Endodermal cell (in vitro differentiated cells): ENCODE data around the gene TULP4. TPM values are rescaled to one million over a fixed set of nuclear protein-coding genes. Genes with fewer than 3 reads are reported as not detected.
"Not testable (repeated sequence)": the region's sequence is repeated elsewhere in the genome, so short reads cannot be mapped to it uniquely, and the experiment has no call there.

ENCODE experiments used
- DNase-seq: peaks from one replicate; pipeline ENCODE4 v3.0.0-alpha.2; 2017
- H3K27ac ChIP-seq: 2 replicates; pipeline ENCODE4 v1.5.1; 2013; ENCODE audit warnings: mild to moderate bottlenecking, low read depth, low read length, moderate library complexity
- H3K27me3 ChIP-seq: 2 replicates; pipeline ENCODE4 v1.6.1; 2013; ENCODE audit warnings: mild to moderate bottlenecking, low read length, moderate library complexity; ENCODE audit not compliant: insufficient read depth, control insufficient read depth, poor library complexity, severe bottlenecking
- H3K36me3 ChIP-seq: 2 replicates; pipeline ENCODE4 v1.7.0; 2013; ENCODE audit warnings: mild to moderate bottlenecking, low read length, moderate library complexity; ENCODE audit not compliant: control insufficient read depth, insufficient read depth
- H3K4me1 ChIP-seq: one replicate; pipeline ENCODE4 v1.7.0; 2013; ENCODE audit warnings: low read length; ENCODE audit not compliant: control insufficient read depth, insufficient read depth
- H3K4me3 ChIP-seq: 2 replicates; pipeline ENCODE4 v1.5.1; 2013; ENCODE audit warnings: mild to moderate bottlenecking, low read length, moderate library complexity
- H3K9ac ChIP-seq: 2 replicates; pipeline ENCODE4 v1.6.1; 2013; ENCODE audit warnings: mild to moderate bottlenecking, low read length, moderate library complexity; ENCODE audit not compliant: poor library complexity, severe bottlenecking; ENCODE audit errors: extremely low read depth
- H3K9me3 ChIP-seq: 2 replicates; pipeline ENCODE4 v1.6.1; 2013; ENCODE audit warnings: mild to moderate bottlenecking, low read length, moderate library complexity; ENCODE audit not compliant: control insufficient read depth
- H3K27ac Mint-ChIP-seq: 2 replicates; pipeline ENCODE4 v1.8.0; 2020; ENCODE audit warnings: mixed read lengths
- H3K27me3 Mint-ChIP-seq: 2 replicates; pipeline ENCODE4 v1.8.0; 2021; ENCODE audit warnings: mild to moderate bottlenecking, mixed read lengths; ENCODE audit not compliant: insufficient read depth
- H3K36me3 Mint-ChIP-seq: 2 replicates; pipeline ENCODE4 v1.8.0; 2020; ENCODE audit warnings: low read depth, mixed read lengths
- H3K4me1 Mint-ChIP-seq: 2 replicates; pipeline ENCODE4 v1.8.0; 2020; ENCODE audit warnings: mixed read lengths
- H3K4me3 Mint-ChIP-seq: 2 replicates; pipeline ENCODE4 v1.8.0; 2020; ENCODE audit warnings: mild to moderate bottlenecking, moderate library complexity, mixed read lengths
- H3K9me3 Mint-ChIP-seq: 2 replicates; pipeline ENCODE4 v1.8.0; 2020; ENCODE audit warnings: mild to moderate bottlenecking, mixed read lengths
- WGBS, 2 experiments: methylation state at CpG; one replicate each; pipeline versions ENCODE4 v1.1.5 to v1.1.7; 2013; ENCODE audit warnings: missing lambda C conversion rate in 2 of 2, mixed read lengths in 1 of 2; ENCODE audit not compliant: insufficient coverage in 1 of 2, insufficient read length in 1 of 2; 5-methylcytosine and 5-hydroxymethylcytosine counted together
- total RNA-seq, 2 donors: library from RNA; stranded (reverse); fragmentation: NEBNext Ultra II Directional in 1 of 2; extraction: Animal tissue kit (Norgen Biotek cat#: 25700) in 1 of 2; gene quantifications; 2 replicates in 1 of 2; 3 replicates in 1 of 2; pipeline ENCODE4 v1.2.1, GENCODE V29; 2021
- TF ChIP-seq, protein P1 (sequence below): fragments of 200-600 bp; sonication (generic); conservative IDR thresholded peaks from 2 replicates; pipeline ENCODE4 v1.5.0; 2021; ENCODE audit warnings: antibody characterized with exemption, mild to moderate bottlenecking

TULP4 gene
- total RNA-seq, 2 donors from 2014 or later = 102 to 103 TPM

DNA sequence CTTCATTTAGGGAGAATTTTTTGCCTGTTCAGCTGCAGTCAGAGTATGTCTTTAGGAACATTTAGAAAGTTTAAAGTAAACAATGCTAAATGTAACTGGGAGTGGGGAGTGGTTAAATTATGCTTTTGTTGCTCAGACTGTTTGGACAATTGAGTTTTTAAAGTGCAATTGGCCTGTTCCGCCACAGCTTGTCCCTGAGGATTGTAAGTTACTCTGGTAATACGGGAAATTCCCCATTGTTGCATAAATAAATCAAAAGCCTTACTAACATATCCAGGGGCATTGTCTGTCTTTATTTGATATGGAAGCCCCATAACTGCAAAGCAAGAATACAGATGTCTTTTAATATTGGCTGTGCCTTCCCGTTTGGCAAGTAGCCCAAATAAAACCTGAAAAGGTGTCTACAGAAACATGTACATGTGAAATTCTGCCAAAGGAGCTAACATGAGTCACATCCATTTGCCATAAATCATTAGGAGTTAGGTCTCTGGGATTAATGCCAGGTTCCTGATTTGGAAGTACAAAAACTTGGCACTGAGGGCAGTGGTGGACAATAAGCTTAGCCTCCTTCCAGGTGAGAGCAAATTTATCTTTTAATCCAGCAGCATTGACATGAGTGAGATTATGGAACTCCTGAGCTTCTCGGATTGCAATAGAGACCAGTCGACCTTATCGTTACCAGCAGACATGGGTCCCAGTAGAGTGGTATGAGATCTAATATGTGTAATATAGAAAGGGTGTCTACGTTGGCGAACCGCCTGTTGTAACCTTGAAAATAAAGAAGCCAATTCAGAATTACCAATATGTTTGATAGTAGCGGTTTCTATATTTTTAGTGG lies 11.7 kb upstream of the TULP4 start:
- H3K27me3 ChIP-seq = not testable (repeated sequence)

GRCh38 chr6:158301561-158301960 lies 10.7 kb upstream of the TULP4 start:
- Mint-ChIP-seq H3K9me3 (peaks cover 45% of the 10 kb centered on the region), H3K36me3 (peaks cover 74% of the 10 kb centered on the region)
- not testable (repeated sequence) for H3K4me3 Mint-ChIP-seq, H3K4me3 ChIP-seq, H3K4me1 Mint-ChIP-seq, H3K27me3 ChIP-seq, H3K27me3 Mint-ChIP-seq, DNase-seq, H3K4me1 ChIP-seq, H3K9ac ChIP-seq, H3K27ac ChIP-seq, H3K27ac Mint-ChIP-seq
- 92 to 96% methylated on average over 2 to 4 of the region's 4 CpGs for whole genome bisulfite sequencing, 2 experiments
- peaks cover 51% of the 10 kb centered on the region for H3K36me3 ChIP-seq
- peaks cover 43% of the 10 kb centered on the region for H3K9me3 ChIP-seq

More for the DNA sequence above, 11.7 kb upstream of the TULP4 start:
- not testable (repeated sequence) for H3K9ac ChIP-seq, H3K4me1 ChIP-seq, H3K4me1 Mint-ChIP-seq, H3K4me3 ChIP-seq, H3K4me3 Mint-ChIP-seq, H3K27me3 Mint-ChIP-seq, DNase-seq, H3K27ac Mint-ChIP-seq, H3K27ac ChIP-seq
- 95 to 99% methylated on average over 9 to 10 of the region's 10 CpGs for WGBS, 2 experiments
- peaks cover 43% of the 10 kb centered on the region for H3K9me3 ChIP-seq
- peaks cover 61% of the 10 kb centered on the region for H3K36me3 ChIP-seq
- peaks cover 50% of the 10 kb centered on the region for H3K9me3 Mint-ChIP-seq
- H3K36me3 Mint-ChIP-seq = peaks cover 76% of the 10 kb centered on the region

DNA sequence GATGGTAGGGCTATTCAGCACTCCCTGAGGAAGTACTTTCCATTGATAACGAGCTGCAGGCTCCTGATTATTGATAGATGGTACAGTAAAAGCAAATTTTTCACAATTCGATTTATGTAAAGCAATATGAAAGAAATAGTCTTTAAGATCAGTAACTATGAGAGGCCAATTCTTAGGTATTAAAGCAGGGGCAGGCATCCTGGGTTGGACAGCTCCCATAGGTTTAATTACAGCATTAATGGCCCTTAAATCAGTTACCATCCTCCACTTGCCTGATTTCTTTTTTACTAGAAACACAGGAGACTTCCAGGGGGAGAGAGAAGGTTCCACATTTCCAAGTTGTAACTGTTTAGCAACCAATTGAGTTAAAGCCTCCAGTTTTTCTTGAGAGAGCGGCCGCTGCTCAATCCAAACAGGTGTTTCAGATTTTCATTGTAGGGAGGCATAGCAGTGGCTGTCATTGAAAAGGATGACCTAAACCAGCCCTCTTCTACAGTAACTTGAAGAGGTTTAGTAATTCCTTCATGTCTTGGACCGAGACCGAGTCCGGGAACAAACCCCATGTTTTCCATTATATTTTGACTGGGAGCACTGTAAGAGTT lies 10.0 kb upstream of the TULP4 start:
- H3K27ac ChIP-seq, H3K27me3 ChIP-seq, H3K4me3 Mint-ChIP-seq, H3K4me1 ChIP-seq, H3K9ac ChIP-seq, H3K27ac Mint-ChIP-seq, H3K4me1 Mint-ChIP-seq, H3K4me3 ChIP-seq, DNase-seq, H3K27me3 Mint-ChIP-seq: not testable (repeated sequence)
- WGBS, 2 experiments = 81 to 93% methylated on average over 2 to 7 of the region's 7 CpGs
- Mint-ChIP-seq H3K9me3 (peaks cover 42% of the 10 kb centered on the region), H3K36me3 (peaks cover 72% of the 10 kb centered on the region)
- peaks cover 42% of the 10 kb centered on the region for H3K9me3 ChIP-seq
- peaks cover 47% of the 10 kb centered on the region for H3K36me3 ChIP-seq

DNA sequence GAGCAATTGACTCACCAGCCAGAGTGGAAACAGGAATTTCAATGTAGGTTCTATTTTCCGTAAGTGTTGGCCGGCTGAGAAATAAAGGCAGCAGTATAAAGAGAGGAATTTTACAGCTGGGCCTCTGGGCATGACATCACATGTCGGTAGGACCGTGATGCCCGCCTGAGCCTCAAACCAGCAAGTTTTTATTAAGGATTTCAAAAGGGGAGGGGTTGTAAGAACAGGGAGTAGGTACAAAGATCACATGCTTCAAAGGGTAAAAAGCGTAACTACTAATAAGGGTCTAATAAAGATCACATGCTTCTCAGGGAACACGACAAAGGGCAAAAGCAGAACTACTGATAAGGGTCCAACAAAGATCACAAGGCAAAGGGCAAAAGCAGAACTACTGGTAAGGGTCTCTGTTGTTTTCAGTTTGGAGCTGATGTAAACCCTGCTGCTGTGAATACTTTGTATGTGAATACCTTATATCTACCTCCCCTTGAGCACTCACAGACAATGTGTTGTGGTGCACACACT lies 9.0 kb upstream of the TULP4 start:
- Mint-ChIP-seq H3K27me3 (no peaks in the 10 kb centered on the region), H3K36me3 (peaks cover 66% of the 10 kb centered on the region), H3K9me3 (peaks cover 39% of the 10 kb centered on the region), H3K27ac (no peak overlapping the region), H3K4me1 (no peaks in the 10 kb centered on the region), H3K4me3 (no peak overlapping the region)
- H3K9me3 ChIP-seq = peaks cover 36% of the 10 kb centered on the region
- H3K27ac ChIP-seq = no peak overlapping the region
- peaks cover 43% of the 10 kb centered on the region for H3K36me3 ChIP-seq
- no peak overlapping the region for H3K9ac ChIP-seq
- TF ChIP-seq, protein P1, sequence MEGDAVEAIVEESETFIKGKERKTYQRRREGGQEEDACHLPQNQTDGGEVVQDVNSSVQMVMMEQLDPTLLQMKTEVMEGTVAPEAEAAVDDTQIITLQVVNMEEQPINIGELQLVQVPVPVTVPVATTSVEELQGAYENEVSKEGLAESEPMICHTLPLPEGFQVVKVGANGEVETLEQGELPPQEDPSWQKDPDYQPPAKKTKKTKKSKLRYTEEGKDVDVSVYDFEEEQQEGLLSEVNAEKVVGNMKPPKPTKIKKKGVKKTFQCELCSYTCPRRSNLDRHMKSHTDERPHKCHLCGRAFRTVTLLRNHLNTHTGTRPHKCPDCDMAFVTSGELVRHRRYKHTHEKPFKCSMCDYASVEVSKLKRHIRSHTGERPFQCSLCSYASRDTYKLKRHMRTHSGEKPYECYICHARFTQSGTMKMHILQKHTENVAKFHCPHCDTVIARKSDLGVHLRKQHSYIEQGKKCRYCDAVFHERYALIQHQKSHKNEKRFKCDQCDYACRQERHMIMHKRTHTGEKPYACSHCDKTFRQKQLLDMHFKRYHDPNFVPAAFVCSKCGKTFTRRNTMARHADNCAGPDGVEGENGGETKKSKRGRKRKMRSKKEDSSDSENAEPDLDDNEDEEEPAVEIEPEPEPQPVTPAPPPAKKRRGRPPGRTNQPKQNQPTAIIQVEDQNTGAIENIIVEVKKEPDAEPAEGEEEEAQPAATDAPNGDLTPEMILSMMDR = no peak
- no peaks in the 10 kb centered on the region for H3K27me3 ChIP-seq
- no peaks in the 10 kb centered on the region for H3K4me1 ChIP-seq
- no peak overlapping the region for H3K4me3 ChIP-seq
- WGBS, 2 experiments = 73 to 81% methylated on average over 7 of the region's 7 CpGs
- DNase-seq = no peak
